T-helper 22 cell (primary cell): ENCODE data around the gene FRY.
"Not testable (repeated sequence)": the region's sequence is repeated elsewhere in the genome, so short reads cannot be mapped to it uniquely, and the experiment has no call there.

ENCODE experiments used
- DNase-seq: peaks from one replicate; pipeline ENCODE4 v3.0.0-alpha.2; 2020; ENCODE audit warnings: low read depth

The FRY gene

DNA sequence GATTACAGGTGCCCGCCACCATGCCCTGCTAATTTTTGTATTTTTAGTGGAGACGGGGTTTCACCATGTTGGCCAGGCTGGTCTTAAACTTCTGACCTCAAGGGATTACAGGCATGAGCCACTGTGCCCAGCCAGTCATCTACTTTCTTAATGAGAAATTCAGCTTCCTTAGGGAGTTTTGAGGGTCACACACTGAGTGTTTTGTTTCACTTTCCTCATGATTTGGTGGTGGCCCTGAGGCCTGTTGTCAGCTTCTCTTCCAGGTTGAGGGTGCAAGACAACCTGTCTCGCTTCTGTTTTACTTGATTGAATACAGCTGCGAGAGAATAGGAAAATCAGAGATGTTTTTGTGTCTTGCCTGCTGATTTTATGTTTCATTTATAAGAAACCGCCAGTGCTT, 9.9 kb downstream of the FRY start:
- DNase-seq = no peak

GRCh38 chr13:32042551-32042950, 11.0 kb downstream of the FRY start:
- DNase-seq = no peak

DNA sequence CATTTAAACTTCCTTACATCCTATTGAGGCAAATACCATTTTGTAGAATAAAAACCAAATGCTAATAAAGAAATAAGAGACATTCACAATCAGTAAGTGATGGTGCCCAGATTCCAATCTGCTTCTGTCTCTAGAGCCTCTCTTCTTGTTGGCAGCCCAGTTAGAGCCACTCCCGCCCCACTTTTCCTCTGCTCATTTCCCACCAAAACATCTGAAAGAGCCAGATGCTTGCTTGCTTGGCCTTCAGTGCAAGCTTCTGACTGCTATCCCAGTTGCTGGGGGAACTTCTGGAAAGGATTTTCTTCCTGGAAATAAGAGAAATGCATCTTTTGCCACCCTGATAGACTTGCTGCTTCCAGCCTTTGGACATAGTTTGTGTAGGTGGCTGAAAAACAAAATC, 12.9 kb downstream of the FRY start:
- DNase-seq = no peak

- DNase-seq = no peak
Observed at GRCh38 chr13:32045537-32045936, 14.0 kb downstream of the FRY start.

DNA sequence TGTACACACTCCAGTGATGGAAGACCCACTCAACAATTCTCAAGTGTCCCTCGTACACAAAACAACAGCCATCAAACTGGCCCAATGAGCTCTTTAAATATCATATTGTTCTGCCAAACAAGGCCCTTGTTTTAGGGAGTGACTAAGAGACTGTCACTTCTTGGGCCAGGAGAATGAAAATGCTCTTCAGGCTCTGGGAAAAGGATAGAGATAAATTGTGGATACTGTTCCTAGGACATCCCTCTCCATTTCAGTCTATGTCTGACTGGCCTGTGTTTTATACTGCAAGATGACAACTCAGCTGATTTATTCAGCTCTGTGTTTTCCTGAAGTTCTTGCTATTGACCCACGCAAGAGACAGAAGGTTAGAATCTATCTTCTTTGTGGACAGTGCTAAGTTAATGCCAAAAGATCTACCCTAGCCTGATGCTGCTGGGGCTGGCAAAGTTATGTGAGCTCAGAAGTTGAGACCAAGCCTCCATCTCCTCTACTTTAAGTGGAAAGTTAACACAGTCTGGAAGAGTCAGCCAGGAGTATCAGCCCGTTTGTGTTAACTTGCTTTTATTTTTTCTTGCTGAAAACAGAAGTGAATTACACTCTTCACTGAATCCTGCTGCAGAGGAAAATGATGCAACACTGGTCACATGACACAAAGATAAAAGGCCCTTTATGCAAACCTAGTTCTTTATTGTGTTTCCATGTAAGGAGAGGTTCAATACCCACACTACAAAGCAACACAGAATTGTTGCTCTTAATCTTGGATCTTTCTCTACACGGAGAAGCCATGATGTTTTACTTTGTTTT, 14.6 kb downstream of the FRY start:
- DNase-seq = no peak

GRCh38 chr13:32047088-32047487, 15.5 kb downstream of the FRY start:
- no peak for DNase-seq

DNA sequence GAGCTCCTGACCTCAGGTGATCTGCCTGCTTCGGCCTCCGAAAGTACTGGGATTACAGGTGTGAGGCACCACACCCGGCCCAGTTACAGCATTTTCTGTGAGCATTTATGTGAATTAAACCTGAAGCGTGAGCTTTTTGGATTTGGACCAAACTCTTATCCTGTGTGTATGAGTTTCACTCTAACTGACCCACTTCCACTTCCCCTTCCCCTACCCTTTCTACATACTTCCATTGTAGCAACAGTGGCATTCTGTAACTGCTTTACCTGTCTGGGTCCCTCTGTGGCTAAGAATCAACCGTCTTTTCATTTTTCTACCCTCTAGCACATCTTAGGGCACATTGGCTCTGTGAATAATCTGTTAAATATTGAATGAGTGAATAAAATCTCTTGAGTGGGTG, 16.2 kb downstream of the FRY start:
- no peak for DNase-seq

- DNase-seq = no peak
Observed at GRCh38 chr13:32048816-32049215, 17.2 kb downstream of the FRY start.

DNA sequence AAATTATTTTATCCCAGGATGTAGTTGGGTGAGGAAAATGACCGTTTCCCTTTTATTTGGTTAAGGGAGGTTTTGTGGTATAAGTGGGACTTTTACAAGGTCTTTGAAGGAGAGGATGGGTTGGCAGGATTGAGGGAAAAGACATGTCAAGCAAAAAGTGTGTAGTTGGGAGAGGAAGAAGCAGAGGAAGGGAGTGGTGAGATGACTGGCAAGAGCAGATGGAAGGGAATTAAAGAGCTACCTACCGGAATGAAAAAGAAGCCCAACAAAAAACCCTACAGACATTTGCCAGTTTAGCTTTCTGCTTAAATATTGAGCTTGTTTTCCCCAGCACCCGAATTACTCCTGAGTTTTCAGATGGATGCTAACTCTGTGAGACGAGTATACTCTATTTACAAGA, 19.6 kb downstream of the FRY start:
- no peak for DNase-seq

GRCh38 chr13:32056316-32056715, 24.7 kb downstream of the FRY start:
- no peak for DNase-seq

- not testable (repeated sequence) for DNase-seq
Observed at GRCh38 chr13:32057325-32057724, 25.8 kb downstream of the FRY start.

DNA sequence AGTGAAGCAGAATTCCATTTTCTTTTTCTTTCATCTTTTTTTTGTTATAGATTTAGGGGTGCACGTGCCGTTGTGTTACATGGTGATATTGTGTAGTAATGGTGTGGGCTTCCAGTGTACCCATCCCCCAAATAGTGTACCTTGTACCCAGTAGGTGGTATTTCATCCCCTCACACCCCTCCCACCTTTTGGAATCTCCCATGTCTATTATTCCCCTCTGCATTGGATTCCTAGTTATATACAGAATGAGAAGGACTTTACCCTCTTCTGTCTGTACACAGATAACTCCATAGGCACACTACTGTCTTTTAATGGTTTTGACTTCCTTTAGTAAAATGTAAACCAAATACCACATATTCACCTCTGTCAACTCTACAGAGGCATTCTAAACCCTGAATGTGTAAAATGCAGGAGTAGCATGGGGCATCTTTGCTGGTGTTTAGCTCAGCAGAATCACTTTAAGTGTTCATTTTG, 28.0 kb downstream of the FRY start:
- DNase-seq = no peak

DNA sequence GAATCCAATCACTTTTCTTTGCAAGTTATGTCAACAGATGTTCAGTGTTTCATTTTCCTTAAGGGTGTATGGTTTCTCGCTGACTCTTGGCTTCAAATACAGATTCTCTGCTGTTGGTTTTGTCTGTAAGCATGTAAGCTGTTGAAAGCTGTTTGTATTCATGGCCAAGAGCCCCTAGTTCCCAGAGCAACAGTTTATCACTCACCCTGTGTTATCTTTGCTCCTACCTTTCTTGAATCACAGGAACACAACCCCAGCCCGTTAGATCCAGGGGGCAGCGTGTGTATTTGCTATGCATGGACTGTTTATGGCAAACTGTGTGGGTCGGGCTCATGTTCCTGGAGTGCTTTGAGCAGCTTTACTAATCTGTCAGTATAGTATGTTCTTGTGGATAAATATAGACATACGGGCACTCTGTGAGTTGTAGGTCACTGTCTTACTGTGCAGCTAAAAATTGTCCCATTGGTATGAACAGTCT, 28.9 kb downstream of the FRY start:
- no peak for DNase-seq

- no peak for DNase-seq
Observed at GRCh38 chr13:32063619-32064233, 32.2 kb downstream of the FRY start.

GRCh38 chr13:32067149-32067961, 35.8 kb downstream of the FRY start:
- DNase-seq = no peak

- DNase-seq = no peak
Observed at GRCh38 chr13:32068255-32068654, 36.7 kb downstream of the FRY start.

- no peak for DNase-seq
Observed at GRCh38 chr13:32073180-32073864, 41.7 kb downstream of the FRY start.

- no peak for DNase-seq
Observed at GRCh38 chr13:32075170-32075851, 43.7 kb downstream of the FRY start.

- DNase-seq = no peak
Observed at GRCh38 chr13:32079587-32079986, 48.0 kb downstream of the FRY start.

DNA sequence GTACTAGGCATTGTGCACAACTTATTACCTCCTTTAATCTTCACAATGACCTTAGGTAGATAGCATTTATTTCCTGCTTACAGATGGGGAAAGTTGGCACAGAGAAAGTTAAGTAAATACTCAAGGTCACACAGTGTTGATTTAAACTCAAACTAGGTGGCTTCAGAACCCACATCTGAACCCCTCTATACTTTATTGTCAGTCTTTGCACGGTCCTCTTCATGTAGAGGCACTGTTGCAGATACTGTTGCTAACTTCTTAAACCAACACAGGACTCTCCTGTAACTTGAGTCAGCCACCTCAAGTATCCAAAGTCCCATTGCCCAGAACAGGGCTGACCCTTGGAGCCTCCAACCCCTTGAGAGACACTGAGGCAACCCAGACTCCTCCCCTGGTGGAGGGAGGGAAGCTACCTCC, 48.8 kb downstream of the FRY start:
- DNase-seq = no peak

DNA sequence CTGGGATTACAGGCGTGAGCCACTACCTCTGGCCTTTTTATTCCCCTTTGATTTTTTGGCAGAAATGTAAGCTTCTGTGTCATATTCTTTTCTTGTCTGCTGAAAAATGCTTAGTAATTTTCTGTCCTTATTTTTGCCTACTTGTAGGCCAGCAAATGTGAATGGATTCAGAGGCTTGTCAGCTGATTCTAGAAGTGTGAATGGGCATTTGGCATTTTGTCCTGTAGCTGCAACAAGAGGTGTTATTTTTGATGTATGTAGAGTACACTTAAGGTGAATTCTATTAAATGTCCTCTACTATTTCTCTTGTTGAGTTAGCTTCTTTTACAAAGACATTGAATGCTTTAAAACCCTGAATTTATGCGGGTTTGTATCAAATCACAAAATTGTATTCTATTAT, 50.0 kb downstream of the FRY start:
- no peak for DNase-seq

- no peak for DNase-seq
Observed at GRCh38 chr13:32086366-32086765, 54.8 kb downstream of the FRY start.
